Peyer's patch (tissue), 4 donors: ENCODE data around the gene HMGCL. TPM values are rescaled to one million over a fixed set of nuclear protein-coding genes. Genes with fewer than 3 reads are reported as not detected.
A peak's percentile ranks its signal among the peaks of the same experiment; 100 is the strongest.
"Not testable (repeated sequence)": the region's sequence is repeated elsewhere in the genome, so short reads cannot be mapped to it uniquely, and the experiment has no call there.

Source experiments
- DNase-seq, 3 donors: peaks; one replicate each; pipeline ENCODE4 v3.0.0-alpha.2; 2017 to 2019
- H3K27ac ChIP-seq, 4 donors: fragments of 200-600 bp; sonication (generic); one replicate each; pipeline ENCODE4 v1.5.1; 2016 to 2019
- H3K27me3 ChIP-seq, 2 donors: fragments of 200-600 bp; sonication (generic); one replicate each; pipeline ENCODE4 v1.5.1; 2019
- H3K36me3 ChIP-seq, 3 donors: fragments of 200-600 bp; sonication (generic); one replicate each; pipeline ENCODE4 v1.5.1; 2016 to 2019
- H3K4me1 ChIP-seq, 4 donors: fragments of 200-600 bp; sonication (generic); one replicate each; pipeline ENCODE4 v1.5.1; 2016 to 2019
- H3K4me3 ChIP-seq, 4 donors: fragments of 200-600 bp; sonication (generic); 1 replicate in 3 of 4; 2 replicates in 1 of 4; pipeline ENCODE4 v1.5.1; 2016 to 2019; ENCODE audit warnings: mild to moderate bottlenecking in 1 of 4
- H3K9me3 ChIP-seq, 4 donors: fragments of 200-600 bp; sonication (generic); one replicate each; pipeline ENCODE4 v1.5.1; 2016 to 2019; ENCODE audit warnings: mild to moderate bottlenecking in 1 of 4
- CTCF ChIP-seq, 6 experiments: fragments of 450-650 bp in 4 of 6; fragments of 200-600 bp in 2 of 6; sonication (generic) in 1 of 6; IDR thresholded peaks; one replicate each; pipeline ENCODE4 v1.5.1; 2017 to 2019; ENCODE audit warnings: antibody characterized with exemption in 6 of 6, mild to moderate bottlenecking in 3 of 6, moderate library complexity in 1 of 6
- POLR2A ChIP-seq, 2 donors: fragments of 450-650 bp; IDR thresholded peaks; one replicate each; pipeline ENCODE4 v1.5.1; 2017; ENCODE audit warnings: antibody characterized with exemption in 2 of 2, mild to moderate bottlenecking in 2 of 2, moderate library complexity in 2 of 2
- total RNA-seq, 4 donors: library from RNA; depleted of rRNA; stranded (reverse); fragments of >200 nt; gene quantifications; one replicate each; pipeline ENCODE4 v1.1.0, GENCODE V29; 2016

HMGCL gene
- total RNA-seq, 4 donors from 2014 or later: 24.8 to 74.3 (median 64.6) TPM

- peaks cover 2 to 35% (median 18%) of the 10 kb centered on the region in 4 donors for H3K4me1 ChIP-seq
- peak in 1 of 3 donors; percentile 44 for DNase-seq
These were observed 27.5 kb downstream of the HMGCL start for GRCh38 chr1:23797478-23798448.

GRCh38 chr1:23796466-23797271 lies 28.6 kb downstream of the HMGCL start:
- no peaks in the 10 kb centered on the region for H3K9me3 ChIP-seq
- peak in 1 of 3 donors; percentile 65 for DNase-seq
- peak in 3 of 6 experiments; percentile 39 to 44 (median 39) for TF ChIP-seq CTCF (IDR thresholded peaks at IDR 0.05)
- no peak for TF ChIP-seq POLR2A (IDR thresholded peaks at IDR 0.05)
- peak overlapping the region in 1 of 4 donors; percentile 45 for H3K27ac ChIP-seq
- no peaks in the 10 kb centered on the region for H3K27me3 ChIP-seq
- no peak overlapping the region for H3K4me3 ChIP-seq
- H3K36me3 ChIP-seq: peaks cover 0 to 50% (median 0%) of the 10 kb centered on the region in 3 donors
- H3K4me1 ChIP-seq: peaks cover 9 to 43% (median 25%) of the 10 kb centered on the region in 4 donors

More at GRCh38 chr1:23797478-23798448, 27.5 kb downstream of the HMGCL start:
- H3K27ac ChIP-seq: peak overlapping the region in 1 of 4 donors; percentile 13
- H3K4me3 ChIP-seq: no peak overlapping the region
- no peaks in the 10 kb centered on the region for H3K27me3 ChIP-seq
- H3K9me3 ChIP-seq: no peaks in the 10 kb centered on the region
- TF ChIP-seq CTCF (IDR thresholded peaks at IDR 0.05) (no peak), POLR2A (IDR thresholded peaks at IDR 0.05) (no peak)
- peaks cover 0 to 48% (median 0%) of the 10 kb centered on the region in 3 donors for H3K36me3 ChIP-seq

GRCh38 chr1:23795676-23796465 lies 29.4 kb downstream of the HMGCL start:
- H3K36me3 ChIP-seq: peaks cover 0 to 50% (median 0%) of the 10 kb centered on the region in 3 donors
- H3K4me3 ChIP-seq: no peak overlapping the region
- no peaks in the 10 kb centered on the region for H3K27me3 ChIP-seq
- DNase-seq: peak in 1 of 3 donors; percentile 46
- H3K4me1 ChIP-seq: peaks cover 9 to 40% (median 20%) of the 10 kb centered on the region in 4 donors
- TF ChIP-seq POLR2A (IDR thresholded peaks at IDR 0.05) (no peak), CTCF (IDR thresholded peaks at IDR 0.05) (no peak)
- H3K27ac ChIP-seq: peak overlapping the region in 1 of 4 donors; percentile 45
- H3K9me3 ChIP-seq: no peaks in the 10 kb centered on the region

GRCh38 chr1:23794732-23795182 lies 30.5 kb downstream of the HMGCL start:
- DNase-seq: peak in 1 of 3 donors; percentile 45
- H3K36me3 ChIP-seq: peaks cover 0 to 50% (median 0%) of the 10 kb centered on the region in 3 donors
- H3K4me1 ChIP-seq: peaks cover 9 to 42% (median 15%) of the 10 kb centered on the region in 4 donors

GRCh38 chr1:23793861-23794731 lies 31.1 kb downstream of the HMGCL start:
- DNase-seq: peak in 1 of 3 donors; percentile 51
- Histone ChIP-seq H3K4me3 (no peak overlapping the region), H3K4me1 (peaks cover 8 to 35% (median 10%) of the 10 kb centered on the region in 4 donors), H3K27ac (peak overlapping the region in 1 of 4 donors; percentile 27), H3K36me3 (peaks cover 0 to 50% (median 0%) of the 10 kb centered on the region in 3 donors), H3K9me3 (no peaks in the 10 kb centered on the region), H3K27me3 (no peaks in the 10 kb centered on the region)
- no peak for TF ChIP-seq POLR2A (IDR thresholded peaks at IDR 0.05)
- TF ChIP-seq CTCF (IDR thresholded peaks at IDR 0.05): no peak

More at GRCh38 chr1:23794732-23795182, 30.5 kb downstream of the HMGCL start:
- not testable (repeated sequence) for H3K4me3 ChIP-seq, H3K9me3 ChIP-seq, H3K27me3 ChIP-seq, H3K27ac ChIP-seq
